ENCODE measurements around the gene BRCA2.

BRCA2 gene

GRCh38 chr13:32315238-32316027, at the start of gene BRCA2, which contains the start of gene ZAR1L:
BRCA2 (plus strand) TSS chr13:32315508; CDS start chr13:32316461, 953 bp downstream.
ZAR1L (minus strand) TSS chr13:32315363; CDS start chr13:32311925, 3,438 bp downstream.
- peak; percentile 91 for DNase-seq

- no peak for DNase-seq
Measured at GRCh38 chr13:32265726-32266125, 49.6 kb upstream of the BRCA2 start.

GRCh38 chr13:32266130-32266529, 49.2 kb upstream of the BRCA2 start:
- DNase-seq: no peak

DNA sequence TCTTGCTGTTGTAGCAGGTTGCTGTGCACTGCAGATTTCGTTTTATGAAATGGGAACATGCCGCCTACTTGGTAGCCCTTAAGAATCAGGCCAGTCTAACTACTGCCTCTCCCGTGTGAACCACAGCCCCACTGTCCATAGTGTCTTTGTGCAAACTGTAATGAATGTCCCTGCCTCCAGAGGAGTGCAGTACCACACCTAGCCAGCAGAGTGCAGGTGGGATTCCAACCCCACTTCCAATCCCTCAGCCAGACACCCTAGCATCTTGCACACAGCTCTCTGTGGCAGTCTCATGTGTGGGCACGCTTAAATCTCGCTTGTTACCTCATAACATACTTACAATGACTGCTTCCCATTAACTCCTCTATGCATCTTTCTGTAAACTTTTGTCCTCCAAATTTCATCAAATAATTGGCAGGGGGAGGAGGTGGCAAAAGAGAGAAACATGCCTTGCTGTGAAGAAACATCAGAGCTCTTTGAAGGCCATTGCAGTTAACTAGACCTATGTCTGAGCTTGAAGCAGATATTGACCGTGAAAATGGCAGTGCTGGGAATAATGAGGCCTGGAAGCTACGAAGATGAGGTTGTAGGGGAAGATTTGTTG, 47.4 kb upstream of the BRCA2 start:
- DNase-seq: no peak

DNA sequence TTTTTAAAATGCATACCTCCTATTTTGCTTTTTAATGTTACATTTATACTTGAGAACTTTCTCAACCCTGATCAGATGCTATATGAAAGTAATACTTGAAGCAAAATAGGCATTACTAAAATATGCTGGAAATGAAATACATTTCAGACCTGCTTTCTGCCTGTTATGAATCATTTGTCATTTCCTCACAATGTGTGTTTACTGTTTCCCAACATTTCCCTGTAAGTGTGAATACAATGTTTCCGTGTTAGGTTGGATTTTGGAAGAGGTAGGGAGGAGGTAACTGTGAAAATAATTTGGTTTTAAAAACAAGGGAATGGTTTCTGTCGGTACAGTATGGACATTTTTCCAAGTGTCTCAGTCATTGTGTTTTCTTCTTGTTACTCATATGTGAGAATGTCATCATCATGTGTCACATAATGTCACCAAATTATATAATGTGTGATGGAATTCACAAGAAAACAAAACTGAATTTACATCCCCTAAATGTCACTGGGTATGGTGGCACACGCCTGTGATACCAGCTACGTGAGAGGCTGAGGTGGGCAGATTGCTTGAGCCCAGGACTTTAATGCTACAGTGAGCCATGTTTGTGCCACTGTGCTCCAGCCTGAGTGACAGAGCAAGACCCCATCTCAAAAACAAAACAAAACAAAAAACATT, 43.2 kb upstream of the BRCA2 start:
- DNase-seq: no peak

DNA sequence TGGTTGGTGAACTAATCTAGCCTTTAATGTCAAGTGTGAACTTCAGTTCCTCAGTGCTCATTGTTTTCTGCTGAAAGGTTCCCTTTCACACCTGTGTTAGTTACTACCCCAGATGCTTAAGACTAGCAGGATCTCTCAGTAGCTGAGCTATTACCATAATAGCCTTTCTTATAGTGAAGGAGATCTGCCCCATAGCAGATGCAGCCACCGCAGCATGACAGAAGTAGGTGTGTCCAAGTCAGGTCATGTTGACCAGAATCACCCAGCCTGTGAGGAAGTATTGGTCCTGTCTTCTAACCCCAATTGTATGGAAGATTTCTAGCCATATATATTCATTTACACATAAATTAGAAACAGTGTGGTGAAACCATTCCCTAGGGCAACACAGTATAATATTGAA, 37.5 kb upstream of the BRCA2 start:
- DNase-seq: no peak

DNA sequence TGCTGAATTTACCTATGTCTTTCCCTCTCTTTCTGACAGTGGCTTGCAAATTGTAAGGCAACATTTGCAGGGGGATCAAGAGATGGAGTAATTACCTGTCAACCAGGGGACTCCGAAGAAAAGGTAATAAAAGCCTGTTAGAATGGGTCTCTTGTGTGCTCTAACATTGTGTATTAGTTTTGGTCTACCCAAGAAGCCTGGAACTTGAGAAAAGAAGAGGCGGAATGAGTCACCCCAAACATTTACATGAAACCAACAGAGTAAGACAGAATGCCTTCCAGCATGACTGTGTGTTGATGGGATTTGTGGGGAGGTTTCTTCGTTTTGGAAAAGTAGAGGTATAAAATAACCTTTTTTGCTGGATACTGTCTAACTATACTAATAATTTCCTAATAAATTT, 36.9 kb upstream of the BRCA2 start:
- DNase-seq: peak; percentile 37

DNA sequence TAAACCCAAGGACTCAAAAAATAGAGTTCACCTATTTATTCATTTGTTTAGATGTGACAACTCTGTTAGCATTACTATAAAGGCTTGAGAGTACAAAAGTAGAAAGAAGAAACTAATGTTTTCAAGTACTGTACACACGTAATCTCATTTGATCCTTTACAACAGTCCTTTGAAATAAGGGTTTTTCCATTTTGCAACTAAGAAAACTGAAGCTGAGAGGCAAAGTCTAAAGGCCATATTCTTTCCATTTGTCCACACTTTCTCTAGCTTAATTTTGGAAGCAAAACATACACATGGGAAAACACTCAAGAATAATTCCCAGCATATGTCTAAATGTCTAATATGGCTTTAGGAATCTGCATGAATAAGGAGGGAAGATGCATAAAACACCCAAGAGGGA, 34.2 kb upstream of the BRCA2 start:
- no peak for DNase-seq

GRCh38 chr13:32282096-32282711, 33.1 kb upstream of the BRCA2 start:
- no peak for DNase-seq

- DNase-seq: peak; percentile 54
Measured at GRCh38 chr13:32284927-32285632, 30.2 kb upstream of the BRCA2 start.

- DNase-seq: no peak
Measured at GRCh38 chr13:32285633-32285965, 29.7 kb upstream of the BRCA2 start.

DNA sequence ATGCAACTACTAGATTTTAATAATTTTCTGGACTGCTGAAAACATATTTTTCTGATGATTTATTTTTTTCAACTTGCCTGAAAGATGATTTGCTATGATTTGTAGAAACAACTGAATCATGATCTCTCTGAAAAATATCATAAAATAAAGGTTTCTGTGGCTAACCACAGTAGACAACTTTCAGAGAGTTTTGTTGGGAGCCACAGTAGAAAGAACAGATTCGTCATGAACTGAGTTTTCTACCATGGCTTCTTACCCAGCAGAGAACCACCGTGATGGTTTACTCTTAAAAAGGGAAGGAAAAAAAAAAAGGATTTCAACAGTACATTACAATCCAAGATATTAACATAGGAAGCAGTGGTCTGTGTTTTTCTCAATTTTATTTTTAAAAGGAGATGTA, 18.1 kb upstream of the BRCA2 start:
- DNase-seq: peak; percentile 2

- DNase-seq: no peak
Measured at GRCh38 chr13:32298695-32299094, 16.6 kb upstream of the BRCA2 start.

DNA sequence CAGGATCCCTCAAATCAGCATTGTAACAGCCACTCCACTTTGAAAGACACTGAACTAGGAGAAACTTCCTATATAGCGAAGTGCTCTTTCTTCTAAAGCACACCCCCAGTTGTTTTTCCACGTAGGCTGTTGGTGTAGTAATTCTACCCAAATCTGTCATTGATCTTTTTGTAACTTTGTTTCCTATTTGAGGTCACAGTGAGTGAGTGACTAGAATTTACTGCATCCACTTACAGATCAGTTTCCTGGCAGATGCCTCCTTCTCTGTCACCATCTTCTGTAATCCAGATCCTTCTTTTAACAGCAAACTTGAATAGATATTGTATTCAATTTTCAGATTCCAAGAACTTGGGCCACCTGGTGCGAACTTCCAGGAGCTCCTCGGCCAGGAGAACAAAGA, 15.4 kb upstream of the BRCA2 start:
- no peak for DNase-seq

GRCh38 chr13:32300406-32300805, 14.9 kb upstream of the BRCA2 start:
- no peak for DNase-seq

DNA sequence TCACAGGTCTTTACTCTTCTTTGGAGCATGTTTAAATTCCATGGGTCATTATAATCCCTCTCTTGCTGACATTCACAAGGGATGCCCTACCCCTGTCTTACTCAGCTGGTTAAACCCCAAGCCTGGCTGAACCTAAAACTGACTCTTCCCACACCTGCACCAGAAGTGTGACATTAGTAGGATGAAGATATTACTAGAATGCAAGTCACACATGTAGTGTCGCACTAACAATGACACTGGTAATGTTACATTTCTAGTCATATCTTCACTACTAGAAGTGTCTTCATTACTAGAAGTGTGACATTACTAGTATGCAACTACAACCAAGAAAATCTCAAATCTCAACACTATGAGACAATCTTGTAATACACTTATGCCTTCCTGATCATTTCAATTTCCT, 14.4 kb upstream of the BRCA2 start:
- DNase-seq: no peak

- DNase-seq: no peak
Measured at GRCh38 chr13:32302461-32302860, 12.8 kb upstream of the BRCA2 start.

DNA sequence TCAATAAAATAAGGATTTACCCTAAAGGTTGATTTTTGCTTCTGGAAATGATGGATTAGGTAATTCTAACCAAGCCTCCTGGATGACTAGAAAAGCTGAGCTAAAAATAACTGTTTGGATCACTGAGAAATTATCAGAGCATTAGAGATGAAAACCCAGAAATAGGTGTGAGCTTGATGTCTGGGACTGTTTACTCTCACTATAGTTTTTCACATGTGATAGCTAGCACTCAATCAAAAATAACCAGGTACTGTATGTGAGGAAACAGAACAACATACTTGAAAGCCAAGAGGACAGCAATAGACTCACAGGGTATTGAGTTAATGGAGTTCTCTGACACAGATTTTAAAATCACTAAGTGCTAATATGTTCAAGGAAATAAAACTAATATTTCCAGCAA, 9.7 kb upstream of the BRCA2 start:
- DNase-seq: no peak

DNA sequence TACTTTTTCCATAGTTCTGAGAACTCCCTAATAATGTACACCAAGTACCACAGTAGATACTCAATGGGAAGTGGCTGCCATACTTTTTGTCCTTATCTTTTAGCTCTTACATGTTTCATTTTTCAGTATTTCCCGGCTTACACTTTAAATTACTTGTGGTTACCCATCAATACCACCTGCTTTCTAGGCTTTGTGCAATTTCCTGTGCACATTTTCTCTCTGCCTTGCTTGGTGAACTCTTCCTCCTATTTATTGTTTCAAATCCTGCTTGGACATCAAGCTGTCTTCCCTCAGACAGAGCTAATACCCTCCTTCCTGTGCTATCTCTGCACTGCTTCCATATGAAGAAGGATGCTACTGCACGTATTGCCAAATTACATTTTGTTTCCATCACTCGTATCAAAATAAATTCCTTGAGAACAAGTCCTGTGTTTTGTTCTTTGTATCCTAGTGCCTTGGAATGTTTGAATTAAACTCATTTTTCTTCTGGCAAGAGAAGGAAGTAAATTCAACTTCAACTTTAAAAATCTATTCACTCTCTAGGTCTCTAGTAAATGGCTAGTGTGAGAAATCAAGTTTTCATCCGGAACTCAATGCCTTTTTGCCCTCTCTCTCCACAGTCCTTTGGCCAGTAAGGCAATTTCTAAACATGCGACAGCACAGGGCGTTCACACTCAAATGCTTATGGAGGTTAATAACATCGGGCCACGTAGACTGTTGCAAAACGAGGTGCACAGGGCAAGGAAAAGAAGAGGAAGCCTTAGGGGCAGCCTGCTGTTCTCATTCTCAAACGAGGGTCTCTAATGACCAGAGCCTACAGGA, 5.8 kb upstream of the BRCA2 start:
- DNase-seq: no peak

DNA sequence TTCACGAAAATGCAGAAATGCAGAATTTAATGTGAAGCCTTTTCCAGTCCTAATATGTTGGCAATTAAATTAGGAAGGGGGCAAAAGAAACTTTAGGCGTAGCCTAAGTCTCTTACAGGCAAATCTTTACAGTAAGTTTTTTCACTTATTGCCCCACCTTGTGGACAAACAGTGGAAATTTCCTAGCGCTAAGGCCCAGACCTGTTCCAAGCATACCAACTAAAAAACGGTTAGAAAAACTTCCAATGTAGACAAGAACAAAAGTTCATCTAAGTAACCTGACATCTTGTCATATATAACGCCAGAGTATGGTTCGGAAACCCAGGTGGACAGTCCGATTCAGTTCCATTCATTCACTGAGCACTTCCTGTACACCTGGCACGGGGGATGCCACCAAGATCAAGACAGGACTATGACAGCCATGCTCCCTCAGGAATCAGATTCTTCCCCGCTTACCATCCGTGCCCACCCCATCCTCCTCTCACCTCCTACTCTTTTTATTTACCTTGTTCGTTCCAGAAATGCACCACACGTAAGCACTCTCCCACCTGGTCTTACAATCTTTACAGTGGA, 5.1 kb upstream of the BRCA2 start:
- DNase-seq: peak; percentile 46

DNA sequence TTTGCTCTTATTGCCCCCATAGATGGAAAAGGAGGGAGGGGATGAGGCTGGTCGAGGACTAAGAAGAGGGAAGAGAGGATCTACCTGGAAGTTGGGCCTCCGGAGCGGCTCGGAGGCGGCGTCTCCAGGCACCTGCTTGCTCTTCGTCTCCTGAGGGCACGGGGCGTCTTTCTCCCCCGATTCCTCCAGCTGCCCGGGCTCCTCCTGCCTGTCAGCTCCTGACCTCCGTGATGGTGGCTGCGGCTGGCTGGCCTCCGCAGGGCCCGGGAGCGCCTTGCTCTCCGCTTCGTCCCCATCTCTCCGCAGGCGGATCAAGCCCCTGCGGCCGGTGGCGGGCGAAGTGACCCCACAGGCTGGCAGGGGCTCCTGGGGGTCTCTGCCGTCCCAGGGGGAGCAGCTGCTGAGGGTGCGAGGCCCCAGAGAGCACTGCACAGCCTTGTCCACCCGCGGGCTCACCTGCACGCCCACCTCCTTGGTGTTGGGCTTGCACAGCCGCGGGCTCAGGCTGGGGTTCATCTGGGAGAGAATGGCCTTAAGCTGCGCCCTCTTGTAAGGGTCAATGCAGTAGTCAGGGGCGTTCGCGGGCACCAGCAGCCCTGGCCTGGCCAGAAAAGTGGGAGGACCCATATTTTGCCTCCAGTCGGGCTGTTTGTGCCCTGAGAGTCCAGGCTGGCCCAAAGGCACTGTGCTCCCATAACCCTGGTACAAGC, 4.0 kb upstream of the BRCA2 start:
- DNase-seq: no peak

All from fibroblast of skin of right quadriceps (primary cell).